DMS153 treated with DMSO at 0.1 percent for 48 hours (cell line): Measurements from ENCODE around the gene SRRT.

Source experiments
- DNase-seq: peaks from one replicate; lab custom pipeline; 2025; ENCODE audit not compliant: unreplicated experiment; lab: John Stamatoyannopoulos, UW

Gene SRRT

GRCh38 chr7:100874577-100875355 lies at the start of gene SRRT:
Gene SRRT (plus strand): TSS chr7:100875103. CDS start chr7:100875591, 488 bp downstream.
- DNase-seq, result peak; percentile 94

GRCh38 chr7:100825215-100825671 lies 49.7 kb upstream of the SRRT start:
- peak; percentile 42 for DNase-seq

DNA sequence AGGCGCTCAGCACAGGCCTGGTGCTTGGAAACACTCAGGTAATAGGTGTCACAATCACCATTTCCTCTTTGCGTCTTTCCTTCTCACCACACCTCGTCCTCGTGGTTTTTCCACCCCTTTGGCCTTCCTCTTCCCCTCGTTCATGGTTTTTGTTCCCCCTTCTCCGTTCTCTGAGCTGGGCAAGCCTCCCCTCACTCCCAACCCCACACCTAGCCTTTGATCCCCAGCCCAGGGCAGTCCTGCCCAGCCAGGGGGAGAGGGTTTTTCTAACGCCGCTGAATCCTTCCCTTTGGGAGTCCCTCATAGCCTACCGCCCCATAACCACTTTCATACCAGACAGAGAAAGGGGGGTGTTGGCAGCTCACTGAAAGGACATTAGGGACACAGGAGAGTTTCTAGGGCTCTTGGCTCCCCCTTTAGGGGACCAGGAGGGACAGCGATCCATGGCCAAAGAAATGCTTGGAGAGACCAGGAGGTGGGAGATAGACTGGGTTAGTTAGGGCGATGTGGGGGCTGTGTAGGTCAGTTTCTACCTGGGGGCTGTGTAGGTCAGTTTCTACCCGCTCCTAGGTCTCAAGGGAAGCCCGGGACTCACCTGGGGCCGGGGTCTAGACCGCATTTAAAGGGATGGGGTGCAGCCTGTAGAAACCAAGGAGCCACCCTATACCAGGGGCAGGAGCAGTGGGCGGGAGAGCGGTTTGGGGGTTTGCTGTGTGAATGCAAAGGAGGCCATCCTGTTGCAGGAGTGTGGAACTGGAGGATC lies 49.0 kb upstream of the SRRT start:
- DNase-seq, result no peak

GRCh38 chr7:100826514-100827329 lies 48.2 kb upstream of the SRRT start:
- no peak for DNase-seq

DNA sequence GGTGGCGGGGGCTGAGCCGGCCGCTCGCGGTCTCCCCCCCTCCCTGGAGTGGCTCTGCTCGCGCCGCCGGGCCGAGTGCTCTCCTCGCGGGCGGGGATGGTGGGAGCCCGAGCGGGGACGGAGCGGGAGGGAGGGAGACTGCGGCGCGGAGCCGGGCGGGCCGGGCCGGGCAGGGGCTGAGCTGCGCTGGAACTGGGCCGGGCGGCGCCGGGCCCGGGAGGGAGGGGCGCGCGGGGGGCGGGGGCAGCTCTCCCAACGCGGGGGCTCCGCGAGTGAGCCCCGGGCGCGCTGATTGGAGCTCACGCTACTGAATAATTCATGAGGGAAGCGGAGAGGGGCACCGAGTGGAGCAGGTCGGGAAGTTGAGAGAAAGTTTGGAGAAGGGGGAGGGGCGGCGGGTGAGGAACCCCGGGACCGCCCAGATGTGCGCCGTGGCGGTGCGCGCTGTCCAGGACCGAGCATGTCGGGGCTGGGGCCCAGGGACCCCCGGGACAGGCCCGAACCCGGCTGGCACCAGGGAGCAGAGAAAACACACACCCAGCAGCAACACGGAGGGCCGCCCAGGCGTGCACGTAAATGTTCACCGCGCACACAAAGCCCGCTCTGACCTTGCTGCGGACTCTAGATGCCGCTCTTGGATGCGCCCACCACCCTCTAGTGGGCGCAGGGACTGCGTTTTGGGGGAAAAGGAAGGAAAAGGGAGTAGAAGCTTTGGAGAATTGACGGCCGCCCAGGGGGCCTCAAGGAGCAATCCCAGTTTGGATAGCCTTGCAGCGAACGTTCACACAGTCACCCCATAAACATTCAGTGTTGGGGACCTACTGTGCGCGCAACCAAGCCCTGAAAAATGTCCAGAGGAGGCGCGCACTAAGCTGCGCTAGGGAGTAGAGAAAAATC lies 47.3 kb upstream of the SRRT start, which contains the start of gene EPHB4:
Gene EPHB4 (minus strand): TSS at position 194 of the 897 bp plus-strand sequence. CDS start 493 bp downstream, outside the sequence.
- DNase-seq, result no peak

- no peak for DNase-seq
Measured at GRCh38 chr7:100829150-100829716, 45.7 kb upstream of the SRRT start.

- no peak for DNase-seq
Measured at GRCh38 chr7:100830396-100830795, 44.5 kb upstream of the SRRT start.

DNA sequence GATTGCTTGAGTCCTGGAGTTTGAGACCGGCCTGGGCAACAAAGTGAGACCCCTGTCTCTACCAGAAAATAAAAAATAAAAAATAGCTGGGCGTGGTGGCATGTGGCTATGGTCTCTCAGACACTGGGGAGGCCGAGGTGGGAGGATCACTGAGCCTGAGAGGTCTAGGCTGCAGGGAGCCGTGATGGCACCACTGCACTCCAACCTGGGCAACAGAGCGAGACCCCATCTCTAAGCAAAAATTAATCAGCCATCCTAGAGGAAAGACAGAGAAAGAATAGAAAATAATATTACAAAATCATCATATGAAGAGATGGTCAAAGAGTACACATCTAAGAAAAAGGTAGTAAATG lies 42.6 kb upstream of the SRRT start:
- DNase-seq, result no peak

DNA sequence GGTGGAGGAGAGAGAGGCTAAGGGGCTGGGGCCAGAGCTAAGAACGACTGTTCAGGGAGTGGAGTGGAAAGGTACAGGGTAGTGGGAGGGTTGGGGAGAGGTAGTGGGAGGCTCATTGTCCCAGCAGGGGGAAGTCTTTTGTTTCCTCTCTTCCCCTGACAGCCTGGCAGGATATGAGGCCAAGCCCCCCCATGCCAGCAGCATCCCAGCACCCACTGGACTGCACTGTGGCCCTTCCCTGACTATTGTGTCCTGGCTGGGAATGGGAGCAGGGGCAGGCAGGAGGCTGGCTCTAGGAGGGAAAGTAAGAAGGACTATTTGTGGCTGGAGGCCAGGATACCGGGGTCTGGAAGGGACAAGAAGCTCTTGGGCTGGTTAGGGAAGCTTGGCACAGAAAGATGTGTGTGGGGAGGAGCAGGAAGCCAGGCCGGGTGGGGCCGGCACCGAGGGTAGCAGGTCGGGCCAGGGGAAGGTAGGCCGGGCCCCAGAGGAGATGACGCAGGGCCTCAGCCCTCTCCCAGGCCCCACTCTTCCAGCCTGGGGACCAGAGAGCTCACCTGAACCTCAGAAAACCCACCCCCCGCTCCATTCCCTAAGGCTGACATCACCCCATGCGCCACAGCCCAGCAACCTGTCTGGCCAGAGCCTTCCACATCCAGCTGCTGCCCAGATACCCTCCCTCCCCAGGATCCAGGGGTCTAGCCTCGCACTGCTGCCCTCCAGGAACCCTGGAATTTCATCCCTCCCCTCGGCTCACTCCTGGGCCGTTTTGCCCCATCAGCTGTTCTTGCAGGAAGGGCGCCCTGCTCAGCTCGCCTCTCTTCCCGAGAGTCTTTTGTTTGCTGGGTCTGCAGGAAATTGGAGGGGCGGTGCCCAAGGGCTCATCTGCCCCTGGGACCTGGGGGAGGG lies 38.7 kb upstream of the SRRT start:
- peak; percentile 52 for DNase-seq

DNA sequence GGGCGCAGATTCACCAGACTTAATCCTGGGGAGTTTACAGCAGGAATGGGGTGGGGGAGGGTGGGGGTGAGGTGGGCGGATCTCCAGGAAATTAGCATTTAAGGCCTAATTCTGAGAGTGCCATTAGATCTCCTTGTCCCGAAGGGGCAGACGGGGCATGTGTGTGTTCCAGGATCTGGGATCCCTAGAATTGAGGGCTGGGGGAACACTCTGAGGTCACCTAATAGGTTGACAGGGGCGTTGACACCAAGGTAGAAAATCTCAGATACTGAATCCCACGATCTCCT lies 38.1 kb upstream of the SRRT start:
- DNase-seq, result no peak

- DNase-seq, result peak; percentile 84
Measured at GRCh38 chr7:100837099-100837836, 37.6 kb upstream of the SRRT start.

DNA sequence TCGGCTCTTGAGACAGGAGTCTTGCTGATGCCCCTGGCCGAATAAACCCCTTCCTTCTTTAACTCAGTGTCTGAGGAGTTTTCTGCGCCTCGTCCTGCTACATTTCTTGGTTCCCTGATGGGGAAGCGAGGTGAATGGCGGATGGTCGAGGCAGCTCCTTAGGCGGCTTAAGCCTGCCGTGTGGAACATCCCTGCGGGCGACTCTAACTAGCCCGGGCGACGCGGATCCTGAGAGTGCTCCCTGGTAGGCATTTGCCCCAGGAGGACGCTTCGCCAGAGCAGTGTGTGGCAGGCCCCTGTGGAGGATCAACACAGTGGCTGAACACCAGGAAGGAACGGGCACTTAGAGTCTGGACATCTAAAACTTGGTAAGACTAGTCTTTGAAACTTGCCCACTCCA lies 35.5 kb upstream of the SRRT start:
- DNase-seq, result no peak

DNA sequence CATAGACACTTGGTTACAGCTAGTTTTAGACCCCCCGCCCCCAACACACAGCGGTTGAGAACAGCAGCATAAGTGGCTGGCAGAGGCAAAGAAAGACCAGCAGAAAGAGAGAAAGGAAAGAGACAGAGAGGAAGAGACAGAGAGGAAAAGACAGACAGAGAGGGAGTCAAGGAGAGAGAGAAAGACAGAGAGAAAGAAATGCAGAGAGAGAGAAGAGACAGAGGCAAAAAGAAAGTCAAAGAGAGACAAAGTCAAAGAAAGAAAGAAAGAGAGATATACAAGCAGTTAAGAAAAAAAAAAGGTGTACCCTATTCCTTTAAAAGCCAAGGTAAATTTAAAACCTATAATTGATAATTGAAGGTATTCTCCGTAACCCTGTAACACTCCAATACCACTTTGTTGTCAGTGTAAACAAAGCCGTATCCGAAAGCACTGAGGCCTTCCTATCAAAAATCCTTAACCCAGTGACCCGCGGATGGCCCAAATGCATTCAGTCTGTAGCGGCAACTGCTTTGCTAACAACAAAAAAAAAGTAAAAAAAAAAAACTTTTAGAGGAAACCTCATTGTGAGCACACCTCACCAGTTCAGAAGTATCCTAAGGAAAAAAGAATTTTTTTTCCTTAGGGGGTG lies 34.3 kb upstream of the SRRT start:
- no peak for DNase-seq

DNA sequence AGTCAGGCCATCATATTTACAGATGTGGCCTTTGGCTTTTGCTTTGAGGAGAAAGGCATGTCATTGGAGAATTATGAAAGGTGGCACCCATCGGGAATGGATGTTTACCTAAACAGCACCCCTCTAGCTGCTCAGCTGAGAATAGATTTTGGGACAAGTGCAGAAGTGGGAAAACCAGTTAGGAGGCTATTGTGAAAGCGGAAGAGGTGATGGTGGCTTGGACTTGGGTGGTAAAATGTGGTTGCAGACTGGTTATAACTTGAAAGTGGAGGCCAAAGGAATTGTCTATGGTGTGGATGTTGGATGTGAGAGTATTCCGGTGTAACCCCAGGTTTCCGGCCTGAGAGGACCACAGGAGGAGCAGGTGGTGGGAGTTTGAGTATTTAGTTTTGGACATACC lies 27.5 kb upstream of the SRRT start:
- no peak for DNase-seq

- DNase-seq, result peak; percentile 73
Measured at GRCh38 chr7:100852048-100852872, 22.6 kb upstream of the SRRT start, which contains the start of gene SLC12A9. Gene SLC12A9 (plus strand): TSS chr7:100852713. CDS start chr7:100854198, 1,485 bp downstream.

GRCh38 chr7:100854146-100854895 lies 20.6 kb upstream of the SRRT start:
- no peak for DNase-seq
